HG03520 (cell line): Measurements from ENCODE around the gene YIF1A.

ENCODE experiments used
- ATAC-seq: cut with Tn5 transposase; IDR thresholded peaks from one replicate; pipeline ENCODE4 v1.9.1; 2021; ENCODE audit warnings: mild to moderate bottlenecking, moderate library complexity; ENCODE audit not compliant: unreplicated experiment

Gene YIF1A

DNA sequence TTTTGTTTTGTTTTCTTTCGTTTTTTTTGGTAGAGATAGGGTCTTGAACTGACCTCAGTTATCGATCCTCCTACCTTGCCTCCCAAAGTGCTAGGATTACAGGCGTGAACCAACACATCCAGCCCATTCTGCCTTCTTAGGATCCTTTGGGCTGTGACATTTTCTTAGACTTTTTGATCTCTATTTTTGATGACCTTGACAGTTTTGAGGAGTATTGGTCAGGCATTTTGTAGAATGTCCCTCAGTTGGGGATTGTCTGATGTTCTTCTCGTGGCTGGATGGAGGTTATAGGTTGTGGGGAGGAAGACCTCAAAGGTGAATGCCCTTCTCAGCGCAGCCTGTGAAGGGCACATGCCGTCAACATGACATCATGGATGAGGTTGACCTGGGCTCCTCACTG is 40.0 kb downstream of the YIF1A start:
- ATAC-seq = no peak

DNA sequence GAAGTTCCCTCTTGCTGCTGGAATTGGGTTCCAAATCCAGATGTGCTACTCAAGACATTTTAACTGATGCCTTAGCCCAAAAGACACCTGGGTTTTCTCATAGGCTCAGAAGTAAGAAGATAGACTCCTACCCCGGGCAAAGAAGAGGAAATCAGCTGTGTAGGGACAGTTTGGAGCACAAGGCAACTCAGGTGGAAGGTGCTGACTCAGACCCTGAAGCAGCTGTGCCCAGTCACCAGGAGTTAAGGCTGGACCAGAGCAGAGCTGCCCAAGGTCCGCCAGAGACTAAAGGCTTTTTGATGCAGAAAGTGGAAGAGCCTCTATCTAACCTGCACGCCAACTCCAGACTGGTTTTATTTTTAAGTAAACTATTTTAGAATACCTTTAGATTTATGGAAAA is 41.1 kb downstream of the YIF1A start:
- no peak for ATAC-seq

DNA sequence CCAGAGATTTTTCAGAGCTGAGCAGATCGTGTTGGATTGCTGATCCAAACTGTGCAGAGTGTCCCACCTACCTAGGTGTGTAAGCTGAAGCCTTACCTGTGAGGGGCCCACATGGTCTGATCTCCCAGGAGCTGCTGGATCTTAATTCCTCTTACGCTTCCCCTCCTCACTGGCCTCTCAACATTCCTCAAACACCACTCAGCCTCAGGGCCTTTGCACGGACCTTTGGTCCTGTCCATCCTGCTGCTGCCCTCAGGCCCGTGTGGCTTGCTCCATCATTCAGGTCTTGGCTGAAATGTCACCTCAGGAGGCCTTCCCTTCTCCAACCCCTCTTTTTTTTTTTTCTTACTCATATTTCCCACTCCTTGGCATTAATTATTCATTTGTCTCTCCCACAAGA is 41.6 kb downstream of the YIF1A start:
- no peak for ATAC-seq

DNA sequence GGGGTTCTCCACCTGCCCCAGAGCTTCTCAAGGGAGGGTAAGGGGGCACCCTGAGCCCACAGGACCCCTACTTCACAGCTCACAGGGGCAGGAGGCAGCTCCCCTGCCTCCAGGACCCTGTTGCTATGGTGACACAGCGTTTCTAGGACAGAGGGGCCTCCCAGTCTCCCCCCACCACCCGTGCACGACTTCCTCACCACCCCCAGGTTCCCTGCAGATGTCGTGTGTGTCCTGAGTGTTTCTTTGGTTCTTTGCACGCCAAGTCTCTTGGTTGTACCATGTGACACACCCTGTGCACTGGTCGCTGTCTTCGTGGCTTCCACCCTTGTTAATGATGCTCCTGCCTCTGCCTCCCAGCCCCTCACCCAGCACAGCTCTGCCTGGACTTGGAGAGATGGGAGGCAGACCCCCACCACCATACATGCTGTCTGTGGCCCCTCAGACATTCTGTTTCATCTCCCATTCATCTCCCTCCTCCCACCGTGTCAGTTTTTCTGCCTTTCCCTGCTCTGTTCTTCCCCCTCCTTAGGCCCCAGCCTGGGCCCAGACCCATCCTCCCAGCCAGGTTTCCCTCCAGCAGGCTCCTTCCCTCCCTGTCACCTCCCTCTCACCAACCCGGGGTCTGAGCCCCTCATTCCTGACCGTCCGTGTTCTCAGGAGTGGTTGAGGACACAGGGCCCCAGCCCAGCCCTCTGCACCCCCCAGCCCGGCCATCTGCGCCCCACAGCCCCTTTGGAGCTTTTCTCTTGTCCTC is 45.0 kb downstream of the YIF1A start:
- ATAC-seq = no peak

DNA sequence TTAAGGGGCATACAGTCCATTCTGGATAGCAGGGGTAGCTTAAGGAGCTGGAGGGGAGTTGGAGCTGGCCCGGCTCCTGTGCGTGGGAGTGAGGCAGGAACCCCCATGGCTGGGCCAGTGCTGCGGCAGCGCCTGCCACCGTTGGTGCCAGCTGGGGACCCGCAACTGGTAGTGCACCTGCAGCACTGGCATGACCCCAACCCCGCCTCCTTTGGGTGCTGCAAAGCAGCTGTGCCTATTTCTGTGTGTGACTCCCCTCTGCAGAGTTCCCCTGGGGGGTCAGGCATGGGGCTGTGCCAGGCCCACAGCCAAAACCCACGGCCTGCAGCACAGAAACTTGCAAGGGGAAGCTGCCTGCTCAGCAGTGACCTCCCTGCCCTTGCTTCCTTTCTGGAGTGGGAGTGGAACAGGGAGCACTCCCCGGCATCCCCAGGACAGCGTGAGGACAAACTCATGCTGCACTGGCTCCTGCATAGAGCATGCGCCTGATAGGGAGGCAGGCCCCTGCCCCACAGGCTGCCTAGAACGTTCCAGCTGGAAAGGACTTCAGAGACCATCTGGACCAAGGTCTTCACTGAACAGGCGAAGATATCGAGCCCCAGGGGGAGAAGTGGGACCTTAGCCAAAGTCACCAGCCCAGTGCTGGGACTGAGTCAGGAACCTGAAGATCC is 46.7 kb downstream of the YIF1A start:
- no peak for ATAC-seq

DNA sequence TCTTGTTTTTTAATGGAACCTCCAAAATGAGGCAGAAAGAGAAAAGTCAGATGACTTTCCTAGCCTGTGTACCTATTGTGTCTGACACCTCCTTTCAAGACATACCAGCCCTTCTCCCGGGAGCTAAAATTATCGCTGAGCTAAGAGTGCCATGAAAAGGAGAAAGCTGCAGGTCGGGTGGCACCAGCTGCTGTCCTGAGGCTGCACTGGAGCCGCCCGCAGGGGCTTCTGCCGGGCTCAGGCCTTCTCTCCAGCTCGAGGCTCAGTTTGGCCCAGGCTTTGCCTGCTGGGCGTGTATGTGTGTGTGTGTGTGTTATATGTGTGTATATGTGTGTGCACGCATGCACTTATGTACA is 48.2 kb downstream of the YIF1A start:
- no peak for ATAC-seq

DNA sequence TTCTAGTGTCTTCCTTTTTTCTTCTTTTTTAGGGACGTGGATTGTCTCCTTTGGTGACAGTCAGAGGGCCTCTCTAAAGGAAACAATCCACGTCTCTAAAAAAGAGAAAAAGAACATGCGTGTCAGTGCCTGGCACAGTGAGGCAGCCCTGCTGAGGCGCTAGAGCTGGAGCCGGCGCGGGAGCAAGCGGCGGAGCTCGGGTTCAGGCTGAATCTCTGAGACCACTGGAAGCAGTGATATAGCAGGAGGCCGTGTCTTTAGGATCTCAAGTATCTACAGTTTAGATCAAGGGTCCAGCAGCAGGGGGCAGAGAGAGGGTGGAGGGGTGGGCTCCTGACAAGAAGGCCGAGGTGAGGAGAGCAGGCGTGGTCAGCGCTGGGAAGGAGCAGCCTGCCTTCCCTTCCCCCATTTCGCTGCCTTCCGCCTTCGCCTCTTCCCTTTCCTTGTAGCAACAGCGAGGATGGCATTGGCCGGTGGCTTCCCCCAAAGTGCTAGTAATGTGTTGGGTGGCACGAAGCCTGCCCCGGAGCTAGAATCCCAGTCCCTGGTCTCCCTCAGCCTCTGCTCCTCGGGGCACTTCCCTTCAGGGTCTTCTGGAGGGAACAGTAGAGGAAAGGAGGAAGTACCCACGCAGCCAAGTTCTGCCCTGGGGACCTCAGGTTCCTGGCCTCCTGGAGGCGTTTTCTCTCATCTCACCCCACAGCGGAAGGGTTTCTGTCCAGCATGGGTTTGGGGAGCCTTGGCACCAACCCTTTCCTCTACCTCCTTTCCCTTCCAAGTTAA is 48.8 kb downstream of the YIF1A start:
- no peak for ATAC-seq

DNA sequence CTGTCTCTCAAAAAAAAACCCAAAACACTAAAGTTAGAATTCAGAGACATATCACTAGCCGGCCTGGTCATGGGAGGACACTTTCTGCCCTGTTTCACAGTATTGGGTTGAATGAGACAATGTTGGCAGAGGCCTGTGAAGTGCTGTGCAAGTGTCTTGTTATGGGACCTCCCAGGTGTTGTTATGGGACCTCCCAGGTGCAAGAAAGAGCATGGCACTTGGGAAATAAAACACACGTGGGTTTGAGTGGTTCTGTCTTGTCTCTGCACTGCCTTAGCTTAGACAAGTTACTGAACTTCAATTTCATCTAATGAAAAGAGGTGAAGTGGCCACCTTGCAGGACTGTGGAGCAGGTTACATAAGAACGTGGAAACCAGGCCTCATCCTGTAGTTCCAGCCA is 49.4 kb downstream of the YIF1A start:
- ATAC-seq = no peak

DNA sequence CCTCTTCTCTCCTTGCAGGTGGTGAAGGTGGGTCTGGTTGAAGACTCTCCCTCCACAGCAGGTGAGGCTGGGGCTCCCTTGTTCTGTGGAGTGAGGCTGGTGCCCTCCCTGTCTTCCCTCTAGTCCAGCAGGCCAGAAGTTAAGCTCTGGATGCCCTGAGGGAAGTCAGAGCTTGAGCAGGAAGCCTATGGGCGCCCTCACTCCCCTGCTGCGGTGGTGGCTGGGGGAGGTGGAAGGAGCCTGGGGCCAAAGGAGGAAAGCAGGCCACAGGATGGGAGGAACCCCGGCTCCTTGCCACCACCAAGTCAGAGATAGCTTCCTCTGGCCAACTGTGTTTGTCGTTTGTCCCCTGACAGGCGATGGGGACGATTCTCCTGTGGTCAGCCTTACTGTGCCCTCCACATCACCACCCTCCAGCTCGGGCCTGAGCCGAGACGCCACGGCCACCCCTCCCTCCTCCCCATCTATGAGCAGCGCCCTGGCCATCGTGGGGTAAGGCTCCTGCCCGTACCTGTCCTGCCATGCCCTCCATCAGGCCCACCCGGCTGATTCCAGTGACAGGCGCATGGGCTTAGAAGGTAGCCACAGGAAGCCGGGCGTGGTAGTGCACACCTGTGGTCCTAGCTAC is 50.0 kb downstream of the YIF1A start:
- ATAC-seq = no peak

DNA sequence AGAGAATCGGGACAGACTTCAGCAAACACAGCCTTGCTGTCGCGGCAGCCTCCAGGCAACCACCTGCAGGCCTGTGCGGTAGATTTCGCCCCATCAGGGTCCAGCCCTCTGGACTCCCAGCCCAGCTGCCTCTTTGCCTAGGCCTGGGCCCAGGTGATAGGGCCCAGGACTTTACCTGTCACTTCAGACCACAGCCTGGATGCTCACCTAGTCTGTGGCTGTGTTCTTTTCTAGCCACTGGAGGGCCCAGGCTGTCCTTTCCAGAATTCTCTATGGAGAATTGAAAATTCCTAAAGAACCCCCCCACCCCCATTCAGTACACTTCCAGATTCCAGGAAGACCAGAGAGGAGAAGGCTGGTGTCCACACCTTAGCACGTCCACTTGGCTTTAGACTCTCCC is 51.1 kb downstream of the YIF1A start:
- no peak for ATAC-seq

DNA sequence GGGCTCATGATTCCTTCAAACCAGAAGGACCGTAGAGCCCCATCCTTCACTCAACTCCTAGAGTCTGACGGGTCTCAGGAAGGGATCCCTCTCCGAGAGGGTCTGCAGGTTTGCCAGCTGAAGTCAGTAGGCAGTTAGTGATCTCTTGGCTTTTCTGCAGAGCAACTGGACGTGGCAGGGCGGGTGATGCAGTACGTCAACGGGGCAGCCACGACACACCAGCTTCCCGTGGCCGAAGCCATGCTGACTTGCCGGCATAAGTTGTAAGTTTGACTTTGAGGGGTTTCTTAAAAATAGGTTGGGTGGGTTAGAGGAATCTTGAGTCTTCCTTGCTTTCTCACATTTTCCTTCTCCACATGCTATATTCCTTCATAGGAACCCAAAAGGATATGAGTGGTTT is 53.8 kb downstream of the YIF1A start:
- ATAC-seq = no peak
